ENCODE measurements around the gene CEACAM16. TPM values are rescaled to one million over a fixed set of nuclear protein-coding genes. Genes with fewer than 3 reads are reported as not detected.

CEACAM16 gene
- total RNA-seq, 6 donors from 2014 or later, result not detected

DNA sequence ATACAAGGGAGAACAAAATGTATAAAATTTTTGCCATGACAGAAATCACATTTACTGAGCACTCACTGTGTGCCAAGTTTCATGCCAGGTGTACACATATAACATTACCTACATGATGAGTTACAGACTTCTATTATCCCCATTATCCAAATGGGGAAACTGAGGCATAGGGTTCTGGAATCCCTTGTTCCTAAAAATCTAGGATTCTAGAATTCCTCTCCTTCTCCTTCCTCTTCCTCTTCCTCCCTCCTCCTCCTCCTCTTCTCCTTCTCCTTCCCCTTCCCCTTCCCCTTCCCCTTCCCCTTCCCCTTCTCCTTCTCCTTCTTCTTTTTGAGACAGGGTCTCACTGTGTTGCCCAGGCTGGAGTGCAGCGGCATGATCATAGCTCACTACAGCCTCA, 35.4 kb downstream of the CEACAM16 start:
- DNase-seq (no peak), ATAC-seq (ENCODE audit: low FRiP score in 2 of 2) (no peak)
- 71 to 77% methylated on average over 1 of the region's 1 CpG for WGBS, 2 donors
- Histone ChIP-seq H3K36me3 (no peaks in the 10 kb centered on the region), H3K27me3 (no peaks in the 10 kb centered on the region), H3K4me1 (peaks cover 11 to 22% (median 12%) of the 10 kb centered on the region in 4 donors), H3K9me3 (no peaks in the 10 kb centered on the region), H3K27ac (no peak overlapping the region), H3K4me3 (no peak overlapping the region)
- no peak for TF ChIP-seq POLR2A (IDR thresholded peaks at IDR 0.05)
- TF ChIP-seq POLR2AphosphoS5 (IDR thresholded peaks at IDR 0.05), result no peak
- TF ChIP-seq, protein P1, sequence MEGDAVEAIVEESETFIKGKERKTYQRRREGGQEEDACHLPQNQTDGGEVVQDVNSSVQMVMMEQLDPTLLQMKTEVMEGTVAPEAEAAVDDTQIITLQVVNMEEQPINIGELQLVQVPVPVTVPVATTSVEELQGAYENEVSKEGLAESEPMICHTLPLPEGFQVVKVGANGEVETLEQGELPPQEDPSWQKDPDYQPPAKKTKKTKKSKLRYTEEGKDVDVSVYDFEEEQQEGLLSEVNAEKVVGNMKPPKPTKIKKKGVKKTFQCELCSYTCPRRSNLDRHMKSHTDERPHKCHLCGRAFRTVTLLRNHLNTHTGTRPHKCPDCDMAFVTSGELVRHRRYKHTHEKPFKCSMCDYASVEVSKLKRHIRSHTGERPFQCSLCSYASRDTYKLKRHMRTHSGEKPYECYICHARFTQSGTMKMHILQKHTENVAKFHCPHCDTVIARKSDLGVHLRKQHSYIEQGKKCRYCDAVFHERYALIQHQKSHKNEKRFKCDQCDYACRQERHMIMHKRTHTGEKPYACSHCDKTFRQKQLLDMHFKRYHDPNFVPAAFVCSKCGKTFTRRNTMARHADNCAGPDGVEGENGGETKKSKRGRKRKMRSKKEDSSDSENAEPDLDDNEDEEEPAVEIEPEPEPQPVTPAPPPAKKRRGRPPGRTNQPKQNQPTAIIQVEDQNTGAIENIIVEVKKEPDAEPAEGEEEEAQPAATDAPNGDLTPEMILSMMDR (IDR thresholded peaks at IDR 0.05), result no peak
- TF ChIP-seq EP300 (IDR thresholded peaks at IDR 0.05), result no peak

DNA sequence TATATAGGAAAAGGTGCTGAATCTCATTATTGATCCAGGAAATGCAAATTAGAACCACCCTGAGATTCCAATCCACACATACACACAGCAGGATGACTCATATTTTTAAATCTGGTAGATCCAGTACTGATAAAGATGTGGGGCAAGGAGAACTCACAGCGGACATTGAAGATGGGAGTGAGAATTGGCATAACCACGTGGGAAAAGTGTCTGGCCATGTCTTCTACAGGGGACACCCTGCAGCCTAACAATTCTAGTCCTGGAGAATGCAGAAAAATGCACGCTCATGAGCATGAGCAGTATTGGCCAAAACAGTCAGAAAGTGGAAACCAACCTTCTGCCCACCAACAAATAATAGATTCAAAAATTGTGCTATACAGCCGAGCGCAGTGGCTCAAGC, 36.1 kb downstream of the CEACAM16 start:
- H3K36me3 ChIP-seq, result no peaks in the 10 kb centered on the region
- WGBS, 2 donors, result 77 to 82% methylated on average over 5 of the region's 5 CpGs
- H3K4me1 ChIP-seq, result peaks cover 11 to 26% (median 13%) of the 10 kb centered on the region in 4 donors
- no peak overlapping the region for H3K27ac ChIP-seq
- TF ChIP-seq EP300 (IDR thresholded peaks at IDR 0.05), result no peak
- no peak for TF ChIP-seq POLR2AphosphoS5 (IDR thresholded peaks at IDR 0.05)
- TF ChIP-seq POLR2A (IDR thresholded peaks at IDR 0.05), result no peak
- TF ChIP-seq, protein P1 (IDR thresholded peaks at IDR 0.05), result no peak
- DNase-seq, result no peak
- no peaks in the 10 kb centered on the region for H3K9me3 ChIP-seq
- no peak overlapping the region for H3K4me3 ChIP-seq
- no peak for ATAC-seq (ENCODE audit: low FRiP score in 2 of 2)
- no peaks in the 10 kb centered on the region for H3K27me3 ChIP-seq

DNA sequence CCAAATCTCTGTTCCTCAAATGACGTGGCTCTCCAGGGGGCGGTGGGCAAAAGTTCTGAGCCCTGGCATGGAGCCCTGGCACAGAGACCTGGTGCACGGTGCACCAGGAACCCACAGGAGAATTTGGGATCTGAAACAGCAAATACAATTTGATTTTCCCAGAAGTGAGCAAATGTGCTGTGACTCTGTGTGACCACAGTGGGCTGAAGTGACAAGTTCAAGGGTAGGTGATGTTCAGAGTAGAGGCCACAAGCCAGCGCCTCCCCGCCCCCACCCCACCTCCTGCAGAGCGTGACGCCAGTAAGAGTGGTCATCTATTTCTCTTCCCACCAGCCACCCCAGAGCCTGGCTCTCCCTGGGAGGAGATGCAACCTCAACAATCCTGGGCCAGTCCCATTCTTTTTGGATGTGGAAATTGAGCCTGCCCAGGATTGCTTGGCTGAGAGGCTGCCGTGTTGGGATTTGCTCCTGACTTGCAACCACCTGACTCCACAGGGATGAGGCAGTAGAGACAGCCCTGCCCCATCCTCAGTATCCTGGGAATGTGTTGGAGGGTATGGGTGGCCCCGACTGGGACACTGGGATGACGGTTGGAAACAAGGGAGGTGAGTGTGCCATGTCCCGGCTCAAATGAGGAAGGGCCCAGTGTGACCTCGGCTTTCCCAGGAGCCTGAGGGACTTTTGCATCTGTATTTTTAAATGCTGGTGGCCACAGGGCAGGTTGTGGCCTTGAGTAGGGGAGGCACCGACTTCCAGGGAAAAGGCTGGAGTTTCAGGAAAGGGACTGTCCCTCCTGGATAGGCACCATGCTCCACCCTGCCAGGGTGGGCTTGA, 38.5 kb downstream of the CEACAM16 start:
- peaks cover 32 to 51% (median 33%) of the 10 kb centered on the region in 4 donors for H3K4me1 ChIP-seq
- H3K27me3 ChIP-seq, result no peaks in the 10 kb centered on the region
- no peak for ATAC-seq (ENCODE audit: low FRiP score in 2 of 2)
- no peak for DNase-seq
- TF ChIP-seq POLR2A (IDR thresholded peaks at IDR 0.05) (no peak), EP300 (IDR thresholded peaks at IDR 0.05) (no peak), POLR2AphosphoS5 (IDR thresholded peaks at IDR 0.05) (no peak)
- TF ChIP-seq, protein P1 (IDR thresholded peaks at IDR 0.05), result no peak
- 69 to 71% methylated on average over 13 of the region's 13 CpGs for WGBS, 2 donors
- H3K36me3 ChIP-seq, result no peaks in the 10 kb centered on the region
- no peak overlapping the region for H3K4me3 ChIP-seq
- H3K27ac ChIP-seq, result peak overlapping the region in 2 of 4 donors; percentile 17 to 49
- no peaks in the 10 kb centered on the region for H3K9me3 ChIP-seq

DNA sequence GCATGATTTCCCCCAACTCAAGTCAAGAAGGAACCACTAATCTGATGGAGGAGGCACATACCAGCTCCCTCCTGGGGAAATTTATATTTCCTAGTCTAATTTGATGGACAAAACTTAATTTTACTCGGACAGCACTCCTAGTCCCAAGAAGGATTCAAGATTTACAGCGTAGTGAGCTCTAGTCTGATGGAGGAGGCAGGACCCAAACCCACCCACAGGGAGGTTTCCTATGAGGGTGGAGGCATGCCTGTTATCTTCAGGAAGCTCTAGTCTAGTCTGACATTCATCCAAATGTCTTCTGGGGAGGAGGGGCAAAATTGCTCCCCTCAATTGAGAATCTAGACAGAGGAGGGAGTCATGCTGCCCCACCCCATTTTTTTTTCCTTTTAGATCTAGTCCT, 39.2 kb downstream of the CEACAM16 start:
- Histone ChIP-seq H3K9me3 (no peaks in the 10 kb centered on the region), H3K4me3 (no peak overlapping the region), H3K27ac (peak overlapping the region in 1 of 4 donors; percentile 44), H3K36me3 (no peaks in the 10 kb centered on the region), H3K4me1 (peaks cover 39 to 57% (median 40%) of the 10 kb centered on the region in 4 donors), H3K27me3 (no peaks in the 10 kb centered on the region)
- 84 to 85% methylated on average over 2 of the region's 2 CpGs for WGBS, 2 donors
- no peak for ATAC-seq (ENCODE audit: low FRiP score in 2 of 2)
- no peak for DNase-seq
- TF ChIP-seq POLR2A (IDR thresholded peaks at IDR 0.05) (no peak), POLR2AphosphoS5 (IDR thresholded peaks at IDR 0.05) (no peak), EP300 (IDR thresholded peaks at IDR 0.05) (no peak)
- TF ChIP-seq, protein P1 (IDR thresholded peaks at IDR 0.05), result no peak

All from upper lobe of left lung (tissue), 6 donors.